Nephron progenitor cell (in vitro differentiated cells): ENCODE results near the gene NFATC1.

Experiments
- DNase-seq: peaks from one replicate; pipeline ENCODE4 v3.0.0; 2021
- H3K27ac Mint-ChIP-seq: 2 replicates; pipeline ENCODE4 v1.8.0; 2021; ENCODE audit warnings: mild to moderate bottlenecking, moderate library complexity, mixed read lengths
- H3K27me3 Mint-ChIP-seq: 2 replicates; pipeline ENCODE4 v1.8.0; 2021; ENCODE audit warnings: mild to moderate bottlenecking, low read depth, mixed read lengths; ENCODE audit not compliant: poor library complexity
- H3K36me3 Mint-ChIP-seq: 2 replicates; pipeline ENCODE4 v1.8.0; 2021; ENCODE audit warnings: low read depth, mixed read lengths
- H3K4me1 Mint-ChIP-seq: 2 replicates; pipeline ENCODE4 v1.8.0; 2021; ENCODE audit warnings: mixed read lengths
- H3K4me3 Mint-ChIP-seq: 2 replicates; pipeline ENCODE4 v1.8.0; 2021; ENCODE audit warnings: mild to moderate bottlenecking, moderate library complexity, mixed read lengths
- H3K9me3 Mint-ChIP-seq: 2 replicates; pipeline ENCODE4 v1.8.0; 2021; ENCODE audit warnings: mild to moderate bottlenecking, moderate library complexity, mixed read lengths
- TF ChIP-seq, protein P1 (sequence below): fragments of 200-600 bp; sonication (generic); IDR thresholded peaks from 2 replicates; pipeline ENCODE4 v1.5.0; 2021; ENCODE audit warnings: antibody characterized with exemption

Gene NFATC1

DNA sequence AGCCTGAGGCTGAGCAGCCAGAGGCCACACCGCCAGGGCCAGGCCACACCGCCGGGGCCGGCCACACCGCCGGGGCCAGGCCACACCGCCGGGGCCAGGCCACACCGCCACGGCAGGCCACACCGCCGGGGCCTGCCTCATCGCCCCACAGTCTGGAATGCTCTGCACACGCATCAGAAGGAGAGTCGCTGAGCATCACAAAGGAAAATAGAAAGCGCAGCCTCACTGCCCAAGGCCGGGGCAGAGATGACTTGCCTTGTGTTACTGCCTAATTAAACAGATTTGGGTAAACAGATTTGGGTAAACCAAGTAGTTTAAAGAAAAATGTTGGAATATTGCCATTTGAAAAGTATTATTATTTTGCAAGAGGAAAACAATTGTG lies 10.4 kb upstream of the NFATC1 start:
- Mint-ChIP-seq H3K4me1 (peaks cover 19% of the 10 kb centered on the region), H3K9me3 (no peaks in the 10 kb centered on the region), H3K27ac (no peak overlapping the region), H3K4me3 (no peak overlapping the region), H3K36me3 (no peaks in the 10 kb centered on the region), H3K27me3 (peaks cover 33% of the 10 kb centered on the region)
- TF ChIP-seq, protein P1, sequence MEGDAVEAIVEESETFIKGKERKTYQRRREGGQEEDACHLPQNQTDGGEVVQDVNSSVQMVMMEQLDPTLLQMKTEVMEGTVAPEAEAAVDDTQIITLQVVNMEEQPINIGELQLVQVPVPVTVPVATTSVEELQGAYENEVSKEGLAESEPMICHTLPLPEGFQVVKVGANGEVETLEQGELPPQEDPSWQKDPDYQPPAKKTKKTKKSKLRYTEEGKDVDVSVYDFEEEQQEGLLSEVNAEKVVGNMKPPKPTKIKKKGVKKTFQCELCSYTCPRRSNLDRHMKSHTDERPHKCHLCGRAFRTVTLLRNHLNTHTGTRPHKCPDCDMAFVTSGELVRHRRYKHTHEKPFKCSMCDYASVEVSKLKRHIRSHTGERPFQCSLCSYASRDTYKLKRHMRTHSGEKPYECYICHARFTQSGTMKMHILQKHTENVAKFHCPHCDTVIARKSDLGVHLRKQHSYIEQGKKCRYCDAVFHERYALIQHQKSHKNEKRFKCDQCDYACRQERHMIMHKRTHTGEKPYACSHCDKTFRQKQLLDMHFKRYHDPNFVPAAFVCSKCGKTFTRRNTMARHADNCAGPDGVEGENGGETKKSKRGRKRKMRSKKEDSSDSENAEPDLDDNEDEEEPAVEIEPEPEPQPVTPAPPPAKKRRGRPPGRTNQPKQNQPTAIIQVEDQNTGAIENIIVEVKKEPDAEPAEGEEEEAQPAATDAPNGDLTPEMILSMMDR: no peak
- no peak for DNase-seq

DNA sequence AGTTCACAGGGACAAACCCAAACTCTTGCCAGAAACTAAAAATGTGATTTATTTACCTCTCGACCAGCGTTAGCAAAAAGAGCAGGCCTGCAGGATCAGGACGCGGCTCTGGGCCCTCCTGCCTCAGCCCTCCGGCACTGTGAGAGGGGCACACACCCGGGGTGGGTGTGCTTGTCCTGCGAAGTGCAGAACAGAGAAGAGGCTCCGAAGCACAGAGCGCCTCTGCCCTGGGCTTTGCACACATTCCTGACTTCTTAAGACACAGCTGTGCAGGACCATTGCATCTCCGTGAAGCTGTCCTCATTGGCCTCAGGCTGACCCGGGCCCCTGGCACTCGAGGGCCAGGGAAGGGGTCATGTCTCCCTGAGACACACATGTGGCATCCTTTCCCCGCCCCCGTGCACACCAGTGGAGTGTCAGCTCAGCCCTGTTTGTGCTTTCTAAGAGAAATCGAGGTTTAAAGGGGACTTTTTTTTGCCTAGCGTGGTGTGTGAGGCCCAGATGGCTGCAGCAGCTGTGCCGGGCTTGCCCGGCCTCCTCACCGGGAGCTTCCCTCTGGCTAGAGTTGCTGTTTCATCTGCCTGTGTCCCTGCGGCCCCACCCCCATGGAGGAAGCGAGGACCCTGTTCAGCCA lies 9.9 kb upstream of the NFATC1 start:
- H3K27me3 Mint-ChIP-seq: peaks cover 38% of the 10 kb centered on the region
- peaks cover 19% of the 10 kb centered on the region for H3K4me1 Mint-ChIP-seq
- no peaks in the 10 kb centered on the region for H3K36me3 Mint-ChIP-seq
- H3K4me3 Mint-ChIP-seq: no peak overlapping the region
- TF ChIP-seq, protein P1: no peak
- H3K27ac Mint-ChIP-seq: no peak overlapping the region
- no peak for DNase-seq
- H3K9me3 Mint-ChIP-seq: peaks cover 3% of the 10 kb centered on the region

DNA sequence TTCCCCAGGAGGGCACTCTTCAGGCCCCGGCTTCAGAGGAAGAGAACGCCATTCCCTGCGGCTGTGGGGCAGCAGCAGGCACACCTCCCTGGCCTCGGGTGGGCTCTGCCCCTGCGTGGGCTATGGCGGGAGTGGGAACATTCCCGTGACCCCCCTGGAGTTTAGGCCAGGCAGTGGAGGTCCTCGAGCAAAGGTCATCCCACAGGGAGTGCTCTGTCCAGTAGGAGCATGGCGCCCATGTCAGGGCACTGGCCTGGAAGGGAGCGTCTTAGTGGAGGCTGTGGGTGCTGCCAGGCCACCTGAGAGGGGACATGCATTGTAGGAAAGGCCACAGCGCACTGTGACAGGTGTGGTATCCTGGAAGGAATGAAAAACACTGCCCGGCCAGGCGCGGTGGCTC lies 9.2 kb upstream of the NFATC1 start:
- no peak overlapping the region for H3K27ac Mint-ChIP-seq
- no peak for DNase-seq
- H3K36me3 Mint-ChIP-seq: no peaks in the 10 kb centered on the region
- peaks cover 19% of the 10 kb centered on the region for H3K4me1 Mint-ChIP-seq
- no peak overlapping the region for H3K4me3 Mint-ChIP-seq
- H3K27me3 Mint-ChIP-seq: peaks cover 45% of the 10 kb centered on the region
- TF ChIP-seq, protein P1: no peak
- peaks cover 6% of the 10 kb centered on the region for H3K9me3 Mint-ChIP-seq

DNA sequence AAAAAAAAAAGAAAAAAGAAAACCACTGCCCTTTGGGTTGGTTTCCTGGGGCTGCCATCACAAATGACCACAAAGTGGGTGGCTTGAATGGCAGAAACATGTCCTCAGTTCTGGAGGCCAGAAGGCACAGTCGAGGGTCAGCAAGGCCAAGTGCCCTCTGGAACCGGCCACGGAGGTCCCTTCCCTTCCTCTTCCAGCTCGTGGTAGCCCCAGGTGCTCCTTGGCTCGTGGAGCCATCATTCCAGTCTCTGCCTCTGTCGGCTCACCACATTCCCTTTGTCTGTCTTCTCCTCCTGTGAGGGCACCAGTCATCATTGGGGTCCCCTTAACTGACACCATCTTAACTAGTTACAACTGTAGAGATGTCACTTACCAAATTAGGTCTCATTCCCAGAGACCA lies 8.5 kb upstream of the NFATC1 start:
- Mint-ChIP-seq H3K27me3 (peaks cover 52% of the 10 kb centered on the region), H3K27ac (no peak overlapping the region)

DNA sequence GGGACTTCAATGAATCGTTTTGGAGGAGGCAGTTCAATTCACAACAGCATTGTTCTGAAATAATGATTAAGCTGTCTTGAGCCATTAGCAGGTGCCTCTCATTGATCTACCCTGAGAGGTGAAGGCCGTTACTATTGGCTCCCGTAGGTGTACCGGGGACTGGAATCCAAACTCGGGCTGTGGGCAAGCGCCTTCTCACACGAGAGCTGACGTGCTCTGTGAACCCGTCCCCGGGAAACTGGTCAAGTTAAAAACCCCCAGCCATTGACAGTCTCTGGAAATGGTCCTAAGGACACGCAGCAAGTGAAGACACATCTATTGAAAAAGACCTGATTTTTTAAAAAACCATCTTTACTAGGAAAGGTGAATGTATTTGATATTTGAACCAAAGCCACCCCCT lies 8.1 kb upstream of the NFATC1 start:
- H3K27ac Mint-ChIP-seq: no peak overlapping the region
- H3K4me3 Mint-ChIP-seq: no peak overlapping the region
- TF ChIP-seq, protein P1: no peak
- H3K27me3 Mint-ChIP-seq: peaks cover 56% of the 10 kb centered on the region
- no peaks in the 10 kb centered on the region for H3K36me3 Mint-ChIP-seq
- H3K4me1 Mint-ChIP-seq: peaks cover 23% of the 10 kb centered on the region
- H3K9me3 Mint-ChIP-seq: peaks cover 6% of the 10 kb centered on the region
- no peak for DNase-seq

More for the DNA sequence above, 8.5 kb upstream of the NFATC1 start:
- Mint-ChIP-seq H3K9me3 (peaks cover 6% of the 10 kb centered on the region), H3K36me3 (no peaks in the 10 kb centered on the region), H3K4me1 (peaks cover 20% of the 10 kb centered on the region), H3K4me3 (no peak overlapping the region)
- DNase-seq: no peak
- TF ChIP-seq, protein P1: no peak

DNA sequence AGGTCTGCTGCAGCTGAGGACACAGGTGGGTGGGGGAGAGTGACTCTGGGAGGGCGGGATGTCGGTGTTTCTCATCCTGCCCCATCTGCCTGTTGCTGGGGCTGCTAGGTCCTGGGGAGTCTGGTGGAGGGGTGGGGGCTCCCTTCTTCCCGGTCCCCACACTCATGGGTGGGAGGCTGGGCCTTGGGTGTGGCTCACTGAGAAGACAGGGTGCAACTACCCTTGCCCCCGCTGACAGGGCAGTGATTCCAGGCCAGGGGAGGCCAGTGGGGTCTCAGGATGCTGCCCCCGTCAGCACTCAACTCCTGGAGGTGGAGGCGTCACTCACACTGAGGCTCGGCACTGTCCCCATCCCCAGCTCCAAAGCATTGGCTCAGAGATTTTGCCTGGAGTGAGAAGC lies 7.7 kb upstream of the NFATC1 start:
- peaks cover 60% of the 10 kb centered on the region for H3K27me3 Mint-ChIP-seq
- no peak overlapping the region for H3K27ac Mint-ChIP-seq
- H3K4me3 Mint-ChIP-seq: no peak overlapping the region
- DNase-seq: no peak
- peaks cover 23% of the 10 kb centered on the region for H3K4me1 Mint-ChIP-seq
- peaks cover 6% of the 10 kb centered on the region for H3K9me3 Mint-ChIP-seq
- H3K36me3 Mint-ChIP-seq: no peaks in the 10 kb centered on the region
- TF ChIP-seq, protein P1: no peak
